GM18526 (cell line): ENCODE results near the gene CCDC178.

Source experiments
- POLR2A ChIP-seq: IDR thresholded peaks from 3 replicates; pipeline ENCODE4 v1.6.1; 2011; ENCODE audit not compliant: insufficient read length; ENCODE audit errors: extremely low read depth

Gene CCDC178

GRCh38 chr18:33183136-33183535 is 257.4 kb downstream of the CCDC178 start:
- no peak for TF ChIP-seq POLR2A

- no peak for TF ChIP-seq POLR2A
Measured at GRCh38 chr18:33181016-33181415, 259.5 kb downstream of the CCDC178 start.

GRCh38 chr18:33169218-33169617 is 271.3 kb downstream of the CCDC178 start:
- no peak for TF ChIP-seq POLR2A

- no peak for TF ChIP-seq POLR2A
Measured at GRCh38 chr18:33161131-33161530, 279.4 kb downstream of the CCDC178 start.

GRCh38 chr18:33159151-33159550 is 281.4 kb downstream of the CCDC178 start:
- TF ChIP-seq POLR2A, result no peak

- no peak for TF ChIP-seq POLR2A
Measured at GRCh38 chr18:33157893-33158292, 282.6 kb downstream of the CCDC178 start.

- no peak for TF ChIP-seq POLR2A
Measured at GRCh38 chr18:33156906-33157470, 283.5 kb downstream of the CCDC178 start.

GRCh38 chr18:33154049-33154448 is 286.5 kb downstream of the CCDC178 start:
- TF ChIP-seq POLR2A, result no peak

GRCh38 chr18:33152376-33152775 is 288.1 kb downstream of the CCDC178 start:
- TF ChIP-seq POLR2A, result no peak

GRCh38 chr18:33146014-33146413 is 294.5 kb downstream of the CCDC178 start:
- no peak for TF ChIP-seq POLR2A

GRCh38 chr18:33135951-33136660 is 304.4 kb downstream of the CCDC178 start:
- TF ChIP-seq POLR2A, result no peak

- no peak for TF ChIP-seq POLR2A
Measured at GRCh38 chr18:33132657-33133056, 307.9 kb downstream of the CCDC178 start.

GRCh38 chr18:33128581-33128980 is 311.9 kb downstream of the CCDC178 start:
- no peak for TF ChIP-seq POLR2A

GRCh38 chr18:33123862-33124518 is 316.5 kb downstream of the CCDC178 start:
- TF ChIP-seq POLR2A, result no peak

GRCh38 chr18:33116376-33116775 is 324.1 kb downstream of the CCDC178 start:
- no peak for TF ChIP-seq POLR2A

GRCh38 chr18:33115917-33116316 is 324.6 kb downstream of the CCDC178 start:
- no peak for TF ChIP-seq POLR2A
